Measurements from ENCODE around the gene ZNF600.
"Not testable (repeated sequence)": the region's sequence is repeated elsewhere in the genome, so short reads cannot be mapped to it uniquely, and the experiment has no call there.

The ZNF600 gene

DNA sequence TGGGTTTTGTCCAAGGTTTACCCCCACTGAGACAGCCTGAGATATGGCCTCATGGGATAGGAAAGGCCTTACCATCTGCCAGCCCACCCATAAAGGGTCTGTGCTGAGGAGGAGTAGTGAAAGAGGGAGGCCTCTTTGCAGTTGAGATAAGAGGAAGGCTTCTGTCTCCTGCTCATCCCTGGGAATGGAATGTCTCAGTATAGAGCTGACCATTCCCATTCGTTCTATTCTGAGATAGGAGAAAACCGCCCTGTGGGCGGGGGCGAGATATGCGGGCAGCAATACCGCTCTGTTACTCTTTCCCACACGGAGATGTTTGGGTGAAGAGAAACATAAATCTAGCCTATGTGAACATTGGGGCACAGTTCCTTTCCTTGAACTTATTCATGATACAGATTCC is 45.2 kb downstream of the ZNF600 start:
- not testable (repeated sequence) for DNase-seq

DNA sequence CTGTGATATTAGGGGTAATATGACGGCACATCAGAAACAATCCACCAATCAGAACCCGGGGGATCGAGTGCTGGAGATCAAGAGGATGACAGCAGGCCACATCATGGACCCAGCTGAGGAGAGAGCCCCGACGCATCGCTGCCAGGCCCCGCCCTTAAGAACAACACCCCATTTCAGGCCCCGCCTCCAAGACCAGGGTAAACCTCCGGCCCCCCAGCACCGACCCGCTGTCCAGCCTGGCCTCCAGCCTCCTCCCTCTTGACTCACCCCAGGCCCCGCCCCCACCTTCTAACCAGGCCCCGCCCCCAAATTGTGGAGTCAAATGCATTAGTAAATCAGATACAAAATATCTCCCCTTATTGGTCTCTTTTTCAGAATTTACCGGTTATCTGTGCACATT is 47.0 kb downstream of the ZNF600 start:
- no peak for DNase-seq

DNA sequence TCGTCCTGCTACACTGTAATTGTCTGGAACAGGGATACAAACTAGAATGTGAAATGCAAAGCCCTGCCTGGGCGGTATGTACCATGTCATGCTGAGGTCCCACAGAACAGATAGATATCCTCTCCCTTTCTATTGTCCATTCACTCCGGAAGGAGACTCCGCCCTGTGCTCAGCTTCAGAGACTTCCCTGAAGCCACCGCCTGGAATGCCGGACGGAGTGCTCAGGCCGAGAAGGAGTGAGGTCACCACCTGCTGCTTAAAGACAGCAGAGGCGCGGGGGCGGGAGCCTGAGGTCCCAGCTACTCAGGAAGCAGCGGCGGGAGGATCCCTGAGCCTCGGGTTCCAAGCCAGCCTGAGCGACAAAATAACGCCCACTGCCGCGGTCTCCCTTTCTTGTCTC is 50.9 kb downstream of the ZNF600 start:
- no peak for DNase-seq

DNA sequence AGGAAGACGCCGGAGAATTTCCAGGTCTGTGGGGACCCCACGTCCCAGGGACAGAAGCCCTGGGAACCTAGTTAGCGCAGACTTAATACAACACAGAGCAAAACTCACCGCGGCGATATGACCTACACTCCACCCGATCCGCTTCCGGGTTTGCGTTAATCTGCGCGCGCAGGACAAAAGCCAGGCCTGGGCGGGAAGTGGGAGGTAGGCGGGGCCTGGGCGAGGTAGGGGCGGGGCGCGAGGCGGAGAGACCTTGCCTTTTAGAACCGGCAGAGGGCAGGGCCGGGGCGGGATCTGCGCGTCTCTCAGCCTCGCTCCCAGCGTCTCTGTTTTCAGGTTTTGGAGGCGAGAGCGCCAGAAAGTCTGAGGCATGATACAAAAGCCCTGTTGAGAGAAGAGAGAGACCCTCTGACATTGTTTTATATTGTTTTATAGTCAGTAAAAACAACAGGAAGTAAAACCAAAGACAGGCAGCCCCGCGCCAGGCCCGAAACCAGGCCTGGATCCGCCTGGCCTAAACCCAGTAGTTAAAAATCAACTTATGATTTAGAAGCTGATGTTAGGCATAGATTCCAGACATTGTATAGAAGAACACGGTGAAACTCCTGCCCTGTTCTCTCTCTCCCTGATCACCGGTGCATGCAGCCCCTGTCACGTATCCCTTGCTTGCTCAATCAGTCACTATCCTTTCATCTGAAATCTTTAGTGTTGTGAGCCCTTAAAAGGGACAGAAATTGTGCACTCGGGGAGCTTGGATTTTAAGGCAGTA is 51.5 kb downstream of the ZNF600 start, which contains the start of gene ZNF611:
TSS of gene ZNF611 (minus strand) at position 152 of the 769 bp plus-strand sequence. CDS start 19,150 bp downstream, outside the sequence.
- DNase-seq, result peak; percentile 98

DNA sequence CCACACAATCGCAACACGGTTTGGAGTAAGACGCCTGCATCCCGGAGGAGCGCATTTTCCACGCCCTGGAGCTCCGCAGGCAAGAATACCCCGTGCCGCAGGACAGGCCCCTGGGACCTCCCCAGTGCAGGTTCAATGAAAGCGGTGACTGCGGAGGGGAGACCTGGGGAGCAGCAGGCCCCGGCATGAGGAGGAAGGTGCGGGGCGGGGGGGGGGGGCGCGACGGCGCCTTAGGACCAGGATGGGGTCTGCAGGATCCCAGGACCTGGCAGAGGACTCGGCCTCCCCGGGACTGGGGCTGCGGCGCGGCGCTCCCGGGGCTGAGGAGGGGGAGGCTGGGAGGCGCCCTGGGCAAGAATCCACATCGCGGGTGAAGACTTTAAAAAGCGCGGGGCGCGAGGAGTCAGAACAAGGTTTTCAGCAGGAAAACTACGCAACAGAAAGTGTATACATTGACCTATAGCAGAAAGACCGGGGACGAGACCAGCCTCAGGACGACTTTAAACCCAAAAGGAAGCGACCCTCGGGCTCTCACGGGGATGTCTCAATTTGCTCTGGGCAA is 52.2 kb downstream of the ZNF600 start:
- peak; percentile 27 for DNase-seq

DNA sequence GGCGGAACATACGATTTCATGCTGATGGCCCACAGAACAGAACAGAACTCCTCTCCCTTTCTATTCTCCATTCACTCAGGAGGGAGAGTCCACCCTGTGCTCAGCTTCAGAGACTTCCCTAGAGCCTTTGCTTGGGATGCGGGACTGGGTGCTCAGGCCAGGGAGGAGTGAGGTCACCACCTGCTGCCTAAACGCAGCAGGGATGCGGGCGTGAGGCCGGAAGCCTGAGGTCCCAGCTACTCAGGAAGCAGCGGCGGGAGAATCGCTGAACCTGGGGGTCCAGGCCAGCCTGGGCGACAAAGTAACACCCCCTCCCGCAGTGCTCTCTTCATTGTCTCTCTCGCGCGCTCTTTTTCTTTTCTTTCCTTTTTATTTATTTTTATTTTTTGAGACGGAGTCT is 60.5 kb downstream of the ZNF600 start:
- DNase-seq, result not testable (repeated sequence)

DNA sequence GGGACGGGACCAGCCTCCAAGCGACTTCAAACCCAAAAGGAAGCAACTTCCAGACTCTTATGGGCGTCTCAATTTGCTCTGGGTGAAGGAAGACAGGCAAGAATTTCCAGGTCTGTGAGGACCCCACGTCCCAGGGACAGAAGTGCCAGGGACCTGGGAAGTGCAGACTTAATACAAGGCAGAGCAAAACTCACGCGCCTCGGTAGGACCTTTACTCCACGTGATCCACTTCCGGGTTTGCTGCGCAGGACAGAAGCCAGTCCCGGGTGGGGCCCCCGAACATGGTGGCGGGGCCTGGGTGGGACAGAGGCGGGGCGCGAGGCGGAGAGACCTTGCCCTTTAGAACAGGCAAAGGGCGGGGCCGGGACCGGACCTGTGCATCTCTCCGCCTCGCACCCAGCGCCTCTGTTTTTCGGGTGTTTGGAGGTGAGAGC is 61.0 kb downstream of the ZNF600 start:
- DNase-seq, result no peak

DNA sequence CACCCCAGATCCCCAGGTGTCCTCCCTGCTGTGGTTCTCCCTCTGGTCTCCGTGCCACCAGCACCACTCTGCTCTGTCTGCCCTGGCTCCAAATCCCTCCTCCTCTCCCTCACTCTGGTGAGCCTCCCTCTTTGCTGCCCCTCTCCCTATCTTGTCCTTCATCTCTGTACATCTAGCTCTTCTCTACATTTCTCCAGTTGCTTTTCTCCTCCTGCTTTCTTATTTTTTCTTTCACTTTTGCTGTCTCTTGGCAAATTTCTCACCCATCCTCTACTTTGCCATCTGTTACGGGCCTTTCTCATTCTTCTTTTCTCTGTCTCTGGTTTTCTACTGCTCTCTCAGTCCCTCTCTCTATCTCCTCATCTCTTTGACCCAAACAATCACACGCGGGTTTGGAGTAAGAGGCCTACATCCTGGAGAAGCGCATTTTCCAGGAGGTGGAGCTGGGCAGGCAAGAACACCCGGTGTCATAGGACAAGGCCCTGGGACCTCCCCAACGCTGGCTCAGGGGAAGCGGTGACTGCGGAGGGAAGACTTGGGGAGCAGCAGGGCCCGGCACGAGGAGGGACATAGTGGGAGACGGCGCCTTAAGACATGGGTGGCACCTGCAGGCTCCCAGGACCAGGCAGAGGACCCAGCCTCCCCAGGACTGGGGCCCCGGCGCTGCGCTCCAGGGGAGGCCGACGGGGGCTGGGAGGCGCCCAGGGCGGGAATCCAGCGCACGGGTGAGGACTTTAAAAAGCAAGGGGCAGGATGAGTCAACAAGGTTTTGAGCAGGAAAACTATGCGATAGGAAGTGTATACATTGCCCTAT is 61.7 kb downstream of the ZNF600 start:
- DNase-seq, result no peak

DNA sequence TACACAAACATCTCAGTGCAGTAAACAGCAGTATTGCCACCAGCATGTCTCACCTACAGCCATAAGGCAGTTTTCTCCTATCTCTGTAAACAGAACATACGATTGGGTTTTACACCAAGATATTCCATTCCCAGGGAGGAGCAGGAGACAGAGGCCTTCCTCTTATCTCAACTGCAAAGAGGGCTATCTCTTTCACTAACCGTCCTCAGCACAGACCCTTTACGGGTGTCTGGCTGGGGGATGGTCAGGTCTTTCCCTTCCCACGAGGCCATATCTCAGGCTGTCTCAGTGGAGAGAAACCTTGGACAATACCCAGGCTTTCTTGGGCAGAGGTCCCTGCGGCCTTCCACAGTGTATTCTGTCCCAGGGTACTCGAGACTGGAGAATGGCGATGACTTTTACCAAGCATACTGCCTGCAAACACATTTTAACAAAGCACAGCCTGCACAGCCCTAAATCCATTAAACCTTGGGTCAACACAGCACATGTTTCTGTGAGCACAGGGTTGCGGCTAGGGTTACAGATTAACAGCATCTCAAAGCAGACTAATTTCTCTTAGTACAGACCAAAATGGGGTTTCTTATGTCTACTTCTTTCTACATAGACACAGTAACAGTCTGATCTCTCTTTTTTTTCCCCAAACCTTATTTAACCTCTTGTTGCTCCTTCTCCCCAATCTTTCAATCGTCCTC is 62.5 kb downstream of the ZNF600 start:
- peak; percentile 79 for DNase-seq

DNA sequence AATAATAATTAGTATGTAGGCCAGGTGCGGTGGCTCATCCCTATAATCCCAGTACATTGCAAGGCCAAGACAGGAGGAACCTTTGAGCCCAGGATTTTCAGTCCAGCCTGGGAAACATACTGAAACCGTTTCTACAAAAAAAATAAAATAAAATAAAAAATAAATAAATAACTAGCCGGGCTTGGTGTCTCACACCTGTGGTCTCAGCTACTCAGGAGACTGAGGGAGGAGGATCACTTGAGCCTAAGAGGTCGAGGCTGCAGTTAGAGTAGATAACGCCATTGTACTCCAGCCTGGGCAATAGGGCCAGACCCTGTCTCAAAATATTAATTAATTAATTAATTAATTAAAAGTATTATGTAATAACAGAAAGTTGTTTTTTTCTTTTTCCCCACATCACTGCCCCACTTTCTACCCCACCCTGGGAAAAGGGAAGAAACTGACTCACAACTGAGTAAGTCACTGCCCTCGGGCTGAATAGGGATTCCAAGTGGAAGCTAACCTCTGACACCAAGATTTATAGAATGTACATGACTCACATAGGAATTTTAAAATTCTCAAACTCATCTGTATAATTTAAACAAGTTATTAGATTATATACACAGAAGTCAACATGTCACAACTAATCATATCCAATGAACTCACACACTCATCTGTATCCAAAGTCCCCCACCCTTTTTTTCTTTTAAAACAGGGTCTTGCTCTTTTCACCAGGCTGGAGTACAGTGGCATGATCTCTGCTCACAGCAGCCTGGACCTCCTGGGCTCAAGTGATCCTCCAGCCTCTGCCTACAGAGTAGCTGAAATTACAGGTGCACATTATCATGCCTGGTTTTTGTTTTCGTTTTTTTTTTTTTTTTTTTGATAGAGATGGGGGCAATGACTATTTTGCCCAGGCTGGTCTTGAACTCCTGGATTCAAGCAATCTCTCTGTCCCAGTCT is 64.3 kb downstream of the ZNF600 start:
- no peak for DNase-seq

DNA sequence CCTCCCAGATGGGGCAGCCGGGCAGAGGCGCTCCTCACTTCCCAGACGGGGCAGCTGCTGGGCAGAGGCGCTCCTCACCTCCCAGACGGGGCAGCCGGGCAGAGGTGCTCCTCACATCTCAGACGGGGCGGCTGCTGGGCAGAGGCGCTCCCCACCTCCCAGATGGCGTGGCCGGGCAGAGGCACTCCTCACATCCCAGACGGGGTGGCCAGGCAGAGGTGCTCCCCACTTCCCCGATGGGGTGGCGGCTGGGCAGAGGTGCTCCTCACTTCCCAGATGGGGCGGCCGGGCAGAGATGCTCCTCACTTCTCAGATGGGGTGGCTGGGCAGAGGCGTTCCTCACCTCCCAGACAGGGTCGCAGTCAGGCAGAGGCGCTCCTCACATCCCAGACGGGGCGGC is 66.0 kb downstream of the ZNF600 start:
- DNase-seq, result not testable (repeated sequence)

DNA sequence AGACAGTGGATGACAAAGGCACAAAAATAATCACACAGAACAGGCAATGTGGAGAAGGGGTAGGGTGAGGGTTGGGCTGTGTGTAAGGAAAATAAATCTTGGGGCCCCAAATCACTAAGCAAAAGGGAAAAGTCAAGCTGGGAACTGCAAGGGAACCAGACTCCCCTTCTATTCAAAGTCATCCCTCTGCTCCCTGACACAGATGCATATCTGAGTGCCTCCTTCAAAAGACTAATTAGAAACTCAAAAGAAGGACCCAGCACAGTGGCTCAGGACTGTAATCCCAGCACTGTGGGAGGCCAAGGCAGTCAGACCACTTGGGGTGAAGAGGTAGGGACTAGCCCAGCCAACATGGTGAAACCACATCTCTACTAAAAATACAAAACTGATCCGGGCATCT is 70.1 kb downstream of the ZNF600 start:
- DNase-seq, result no peak

DNA sequence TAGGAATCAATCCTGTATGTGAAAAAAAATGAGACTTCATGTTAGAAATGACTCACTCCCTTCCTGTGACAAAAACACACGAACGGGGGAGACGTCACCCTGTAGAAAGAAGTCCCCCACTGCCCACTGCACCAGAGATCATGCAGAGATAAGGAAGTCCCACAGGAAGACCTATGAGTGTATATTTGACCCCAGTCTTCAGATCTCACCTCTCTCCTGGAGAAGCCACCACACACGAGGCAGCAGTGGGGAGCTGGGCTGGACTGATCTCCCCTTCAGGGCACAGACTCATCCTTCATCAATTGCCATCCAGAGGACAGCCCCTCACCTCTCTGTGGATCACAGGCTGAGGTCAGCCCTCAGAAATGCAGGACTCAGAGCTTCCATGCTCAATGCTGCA is 70.7 kb downstream of the ZNF600 start:
- not testable (repeated sequence) for DNase-seq

DNA sequence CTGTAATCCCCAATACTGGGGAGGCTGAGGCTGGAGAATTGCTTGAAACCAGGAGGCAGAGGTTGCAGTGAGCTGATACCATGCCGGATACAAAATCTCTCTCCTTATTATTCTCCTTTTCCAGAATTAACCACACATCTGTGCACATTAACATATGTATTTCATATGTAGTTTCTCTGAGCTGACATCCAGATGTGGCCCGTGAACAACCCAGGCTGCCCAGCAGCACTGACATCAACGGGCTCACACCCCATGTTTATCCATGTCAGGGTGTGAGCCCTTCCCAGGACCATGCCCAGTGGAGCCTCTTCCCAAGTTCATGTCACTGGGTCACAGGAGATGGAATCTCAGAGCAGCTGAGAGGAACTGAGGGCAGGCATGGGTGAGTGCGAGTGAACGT is 71.3 kb downstream of the ZNF600 start:
- not testable (repeated sequence) for DNase-seq

Data from hematopoietic multipotent progenitor cell treated with erythropoietin and hydrocortisone succinate and interleukin-3 and kit ligand, for 4 days (in vitro differentiated cells).